GM23248 (cell line): ENCODE results near the gene TUFT1.

ENCODE experiments used
- EZH2 ChIP-seq: fragments of 200-600 bp; sonication (generic); IDR thresholded peaks from 2 replicates; pipeline ENCODE4 v1.6.1; 2018; ENCODE audit warnings: antibody characterized with exemption, mild to moderate bottlenecking; ENCODE audit not compliant: insufficient read depth, poor library complexity, severe bottlenecking
- EZH2phosphoT487 ChIP-seq: fragments of 200-600 bp; sonication (generic); IDR thresholded peaks from 2 replicates; pipeline ENCODE4 v1.6.1; 2018; ENCODE audit warnings: antibody characterized with exemption, moderate library complexity, mild to moderate bottlenecking, low read depth; ENCODE audit not compliant: insufficient read depth

DNA sequence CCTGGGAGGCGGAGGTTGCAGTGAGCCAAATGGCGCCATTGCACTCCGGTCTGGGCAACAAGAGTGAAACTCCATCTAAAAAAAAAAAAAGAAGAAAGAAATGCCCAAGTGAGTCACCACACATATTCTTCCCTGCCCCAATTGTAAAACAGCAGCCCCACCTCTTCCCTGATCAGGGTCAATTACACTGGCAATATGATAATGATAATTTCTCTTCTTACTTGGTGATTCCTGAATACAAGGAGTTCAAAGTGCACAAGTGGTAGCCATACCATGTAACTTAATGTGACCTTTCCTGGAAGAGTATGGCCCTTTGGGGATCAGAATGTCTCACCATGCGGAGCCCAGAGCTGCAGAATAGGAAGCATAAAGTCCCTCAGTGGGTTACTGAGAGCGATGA, 40.7 kb upstream of the TUFT1 start:
- TF ChIP-seq EZH2 (no peak), EZH2phosphoT487 (no peak)
